AG04449 (cell line): ENCODE data around the gene ADAMTS16.

Experiments
- CTCF ChIA-PET: fragments of 350-600 bp; formaldehyde crosslinking; extraction: SDS; loops from one replicate; lab custom pipeline; 2021; ENCODE audit warnings: antibody characterized with exemption; lab: Yijun Ruan, JAX
- POLR2A ChIA-PET: fragments of 400-600, 350-600 bp; formaldehyde crosslinking; extraction: SDS; loops from one replicate; lab custom pipeline; 2020; ENCODE audit warnings: antibody characterized with exemption, inconsistent platforms; lab: Yijun Ruan, JAX
- DNase-seq: peaks from one replicate; pipeline ENCODE4 v3.0.0-alpha.2; 2010; ENCODE audit warnings: low read depth, low spot score
- H3K4me3 ChIP-seq: 2 replicates; pipeline ENCODE4 v1.5.1; 2011; ENCODE audit warnings: low read depth, mild to moderate bottlenecking, control low read depth, low read length
- CTCF ChIP-seq: IDR thresholded peaks from one replicate; pipeline ENCODE4 v1.5.1; 2011; ENCODE audit warnings: mild to moderate bottlenecking, moderate library complexity, low read length, control low read depth, inconsistent platforms; ENCODE audit not compliant: insufficient read depth; ENCODE audit errors: missing control alignments

The ADAMTS16 gene

GRCh38 chr5:5320062-5320805, 180.1 kb downstream of the ADAMTS16 start:
- no peak for DNase-seq
- CTCF ChIA-PET, result no interaction called here
- POLR2A ChIA-PET, result no interaction called here
- H3K4me3 ChIP-seq, result no peak overlapping the region
- no peak for TF ChIP-seq CTCF

- DNase-seq, result no peak
- ChIA-PET CTCF (no interaction called here), POLR2A (no interaction called here)
- no peak for TF ChIP-seq CTCF
- no peak overlapping the region for H3K4me3 ChIP-seq
These were observed 181.0 kb downstream of the ADAMTS16 start for GRCh38 chr5:5321137-5321536.

GRCh38 chr5:5323551-5323950, 183.4 kb downstream of the ADAMTS16 start:
- CTCF ChIA-PET, result interaction anchor here (1.2 to 1.6 kb wide), 3 partner anchors 9 to 16 kb away, joined by 3 to 4 read pairs (median 4); no protein-coding TSS in a partner anchor
- no peak for TF ChIP-seq CTCF
- POLR2A ChIA-PET, result no interaction called here
- no peak overlapping the region for H3K4me3 ChIP-seq
- DNase-seq, result no peak

- POLR2A ChIA-PET, result interaction anchor here (0.9 kb wide), 1 partner anchor 10 kb away, joined by 4 read pairs; no protein-coding TSS in a partner anchor
- no peak overlapping the region for H3K4me3 ChIP-seq
- no peak for TF ChIP-seq CTCF
- CTCF ChIA-PET, result interaction anchor here (1.1 to 1.3 kb wide), 2 partner anchors 19 to 25 kb away, joined by 3 read pairs; no protein-coding TSS in a partner anchor
- no peak for DNase-seq
These were observed 186.1 kb downstream of the ADAMTS16 start for GRCh38 chr5:5326115-5326758.

DNA sequence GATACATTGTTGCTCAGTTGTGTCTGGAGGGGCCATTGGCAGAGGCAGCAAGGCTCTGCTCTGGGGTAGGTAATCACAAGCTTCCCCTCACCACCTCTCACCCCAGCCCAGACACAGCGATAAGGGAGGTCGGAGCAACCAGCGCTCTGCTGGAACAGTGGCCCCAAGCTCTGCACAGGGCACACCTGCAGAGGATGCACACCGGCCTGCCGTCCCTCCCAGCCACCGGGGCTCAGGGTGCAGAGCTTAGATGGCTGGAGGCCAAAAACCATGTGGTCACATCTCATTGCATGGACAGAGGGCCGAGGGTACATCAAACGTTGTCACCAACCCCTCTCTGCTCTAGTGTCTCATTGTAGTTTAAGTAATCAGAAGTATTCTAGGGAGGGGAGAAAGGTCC, 187.0 kb downstream of the ADAMTS16 start:
- ChIA-PET CTCF (interaction anchor here (0.6 to 1.4 kb wide), 5 partner anchors 9 to 92 kb away, joined by 3 to 5 read pairs (median 3); no protein-coding TSS in a partner anchor), POLR2A (no interaction called here)
- H3K4me3 ChIP-seq, result no peak overlapping the region
- no peak for TF ChIP-seq CTCF
- DNase-seq, result no peak
